GM23338 (cell line): ENCODE data around the gene LLGL1. TPM values are rescaled to one million over a fixed set of nuclear protein-coding genes. Genes with fewer than 3 reads are reported as not detected.

Source experiments
- ATAC-seq: fragments of 200-7000 bp; cut with Tn5 transposase; 3 replicates; pipeline ENCODE4 v1.9.1; 2020
- DNase-seq: peaks from one replicate; pipeline ENCODE4 v3.0.0-alpha.2; 2015; ENCODE audit warnings: low spot score
- H2AFZ ChIP-seq: fragments of 200-600 bp; sonication (generic); 2 replicates; pipeline ENCODE4 v1.8.0; 2016; ENCODE audit warnings: antibody characterized with exemption, mild to moderate bottlenecking, moderate library complexity
- H3F3A ChIP-seq: fragments of 200-600 bp; sonication (generic); replicated peaks from 2 replicates; pipeline ENCODE4 v1.8.0; 2017; ENCODE audit warnings: antibody characterized with exemption, mixed run types, low read depth
- H3K27ac ChIP-seq: fragments of 200-600 bp; sonication (generic); 2 replicates; pipeline ENCODE4 v1.6.1; 2016; ENCODE audit warnings: low read depth
- H3K27me3 ChIP-seq: fragments of 200-600 bp; sonication (generic); 2 replicates; pipeline ENCODE4 v1.8.0; 2016; ENCODE audit warnings: mild to moderate bottlenecking, mixed run types, moderate library complexity; ENCODE audit not compliant: insufficient read depth
- H3K36me3 ChIP-seq: fragments of 200-600 bp; sonication (generic); 2 replicates; pipeline ENCODE4 v1.8.0; 2016; ENCODE audit warnings: mild to moderate bottlenecking; ENCODE audit not compliant: insufficient read depth
- H3K4me1 ChIP-seq: fragments of 200-600 bp; sonication (generic); 2 replicates; pipeline ENCODE4 v1.8.0; 2016; ENCODE audit warnings: mild to moderate bottlenecking, moderate library complexity; ENCODE audit not compliant: insufficient read depth
- H3K4me2 ChIP-seq: fragments of 200-600 bp; sonication (generic); 2 replicates; pipeline ENCODE4 v1.7.1; 2017; ENCODE audit warnings: mixed run types
- H3K4me3 ChIP-seq: fragments of 200-600 bp; sonication (generic); 2 replicates; pipeline ENCODE4 v1.6.1; 2016; ENCODE audit warnings: mixed run types
- H3K79me2 ChIP-seq: fragments of 200-600 bp; sonication (generic); replicated peaks from 2 replicates; pipeline ENCODE4 v1.8.0; 2017; ENCODE audit warnings: mild to moderate bottlenecking; ENCODE audit not compliant: insufficient read depth
- H3K9me2 ChIP-seq: fragments of 200-600 bp; sonication (generic); 2 replicates; pipeline ENCODE4 v1.8.0; 2017; ENCODE audit not compliant: insufficient read depth
- H4K20me1 ChIP-seq: fragments of 200-600 bp; sonication (generic); replicated peaks from 2 replicates; pipeline ENCODE4 v1.8.0; 2017; ENCODE audit warnings: mild to moderate bottlenecking; ENCODE audit not compliant: insufficient read depth
- H3K27ac Mint-ChIP-seq: 2 replicates; pipeline ENCODE4 v1.8.0; 2020; ENCODE audit warnings: inconsistent platforms, mild to moderate bottlenecking, moderate library complexity, mixed read lengths
- H3K27me3 Mint-ChIP-seq: 3 replicates; pipeline ENCODE4 v1.8.0; 2022; ENCODE audit warnings: low read depth, mild to moderate bottlenecking, moderate library complexity, mixed read lengths, inconsistent platforms; ENCODE audit not compliant: insufficient read depth, poor library complexity
- H3K36me3 Mint-ChIP-seq: 3 replicates; pipeline ENCODE4 v1.8.0; 2021; ENCODE audit warnings: low read depth, mild to moderate bottlenecking, inconsistent platforms, moderate library complexity, mixed read lengths
- H3K4me1 Mint-ChIP-seq: 3 replicates; pipeline ENCODE4 v1.8.0; 2020; ENCODE audit warnings: mild to moderate bottlenecking, inconsistent platforms, mixed read lengths
- H3K4me3 Mint-ChIP-seq: 3 replicates; pipeline ENCODE4 v1.8.0; 2021; ENCODE audit warnings: moderate library complexity, mild to moderate bottlenecking, inconsistent platforms, mixed read lengths
- H3K9me3 Mint-ChIP-seq: 3 replicates; pipeline ENCODE4 v1.8.0; 2020; ENCODE audit warnings: moderate library complexity, mild to moderate bottlenecking, inconsistent platforms, mixed read lengths
- CREB1 ChIP-seq: fragments of 250-450 bp; sonication (Bioruptor Pico); IDR thresholded peaks from 2 replicates; pipeline ENCODE4 v1.5.0; 2020; ENCODE audit warnings: low read depth, mild to moderate bottlenecking, moderate library complexity
- CTCF ChIP-seq, 2 experiments: fragments of 200-600 bp in 1 of 2; sonication (generic) in 1 of 2; conservative IDR thresholded peaks; 2 replicates each; pipeline versions ENCODE4 v1.5.1 to v1.6.1; 2016 to 2017; ENCODE audit warnings: antibody characterized with exemption in 2 of 2, low read depth in 2 of 2, mild to moderate bottlenecking in 2 of 2, moderate library complexity in 1 of 2
- ETS1 ChIP-seq: IDR thresholded peaks from 2 replicates; pipeline ENCODE4 v1.6.1; 2016; ENCODE audit warnings: antibody characterized with exemption
- EZH2 ChIP-seq: fragments of 200-600 bp; sonication (generic); IDR thresholded peaks from one replicate; pipeline ENCODE4 v1.8.0; 2017; ENCODE audit warnings: antibody characterized with exemption, mild to moderate bottlenecking, low read depth; ENCODE audit not compliant: unreplicated experiment
- EZH2phosphoT487 ChIP-seq: fragments of 200-600 bp; sonication (generic); IDR thresholded peaks from one replicate; pipeline ENCODE4 v1.8.1; 2018; ENCODE audit warnings: antibody characterized with exemption; ENCODE audit not compliant: unreplicated experiment
- JUNB ChIP-seq: IDR thresholded peaks from one replicate; pipeline ENCODE4 v1.6.1; 2016; ENCODE audit warnings: antibody characterized with exemption; ENCODE audit not compliant: unreplicated experiment
- REST ChIP-seq: IDR thresholded peaks from one replicate; pipeline ENCODE4 v1.6.1; 2018; ENCODE audit warnings: antibody characterized with exemption; ENCODE audit not compliant: unreplicated experiment
- STAT1 ChIP-seq: IDR thresholded peaks from one replicate; pipeline ENCODE4 v1.6.1; 2016; ENCODE audit warnings: antibody characterized with exemption; ENCODE audit not compliant: unreplicated experiment
- ZNF462 ChIP-seq: fragments of 250-450 bp; sonication (Bioruptor Pico); IDR thresholded peaks from 2 replicates; pipeline ENCODE4 v1.5.0; 2020; ENCODE audit warnings: mild to moderate bottlenecking, moderate library complexity
- polyA plus RNA-seq: library from polyadenylated mRNA; unstranded; fragments of >200 nt; fragmentation: Nextera tagmentation; extraction: Ambion mirVana; gene quantifications from 2 replicates; pipeline ENCODE4 v1.2.1, GENCODE V29; 2016
- total RNA-seq: library from RNA; depleted of rRNA; stranded (reverse); fragments of >200 nt; shearing (Covaris generic); gene quantifications from 2 replicates; pipeline ENCODE4 v1.2.3, GENCODE V29; 2014

The LLGL1 gene
- total and polyA plus RNA-seq, 2 experiments from 2014 or later, result 5.9 to 129 TPM

GRCh38 chr17:18251204-18251603 is 25.8 kb downstream of the LLGL1 start:
- Histone ChIP-seq H3K27ac (no peak overlapping the region), H3K79me2 (peaks cover 9% of the 10 kb centered on the region), H4K20me1 (peaks cover 4% of the 10 kb centered on the region), H3K9me2 (no peaks in the 10 kb centered on the region), H2AFZ (no peak overlapping the region), H3F3A (peaks cover 20% of the 10 kb centered on the region), H3K4me2 (no peak overlapping the region), H3K4me3 (no peak overlapping the region), H3K27me3 (no peaks in the 10 kb centered on the region), H3K36me3 (peaks cover 19% of the 10 kb centered on the region), H3K4me1 (peaks cover 5% of the 10 kb centered on the region; the same call in 1 of the 2 replicates)
- Mint-ChIP-seq H3K4me3 (no peak overlapping the region), H3K36me3 (peaks cover 74% of the 10 kb centered on the region), H3K27me3 (peaks cover 27% of the 10 kb centered on the region), H3K9me3 (no peaks in the 10 kb centered on the region; the same call in 2 of the 3 replicates), H3K4me1 (peaks cover 13% of the 10 kb centered on the region), H3K27ac (no peak overlapping the region)
- TF ChIP-seq EZH2 (no peak), ZNF462 (no peak), CREB1 (no peak), STAT1 (no peak), REST (no peak), EZH2phosphoT487 (no peak), CTCF (conservative IDR thresholded peaks at IDR 0.05; ENCODE audit: low read depth in 2 of 2) (no peak), ETS1 (no peak), JUNB (no peak)
- no peak for DNase-seq
- ATAC-seq, result no peak
